Vagina (tissue), 2 donors: ENCODE data around the gene FEV. TPM values are rescaled to one million over a fixed set of nuclear protein-coding genes. Genes with fewer than 3 reads are reported as not detected.

Source experiments
- DNase-seq, 2 donors: peaks; one replicate each; pipeline ENCODE4 v3.0.0-alpha.2; 2017; ENCODE audit errors: extremely low spot score in 2 of 2
- H3K27ac ChIP-seq: fragments of 200-600 bp; sonication (generic); one replicate; pipeline ENCODE4 v1.5.1; 2019
- H3K27me3 ChIP-seq: fragments of 200-600 bp; sonication (generic); one replicate; pipeline ENCODE4 v1.5.1; 2019
- H3K36me3 ChIP-seq, 2 donors: fragments of 200-600 bp; sonication (generic); one replicate each; pipeline ENCODE4 v1.5.1; 2017 to 2019
- H3K4me1 ChIP-seq: fragments of 200-600 bp; sonication (generic); one replicate; pipeline ENCODE4 v1.5.1; 2019
- H3K4me3 ChIP-seq, 2 donors: fragments of 200-600 bp; sonication (generic); 1 replicate in 1 of 2; 2 replicates in 1 of 2; pipeline ENCODE4 v1.5.1; 2016 to 2019
- H3K9me3 ChIP-seq: fragments of 200-600 bp; sonication (generic); one replicate; pipeline ENCODE4 v1.5.1; 2019
- POLR2A ChIP-seq, 2 donors: fragments of 450-650 bp; IDR thresholded peaks; one replicate each; pipeline ENCODE4 v1.6.1; 2017; ENCODE audit warnings: antibody characterized with exemption in 2 of 2, mild to moderate bottlenecking in 2 of 2, moderate library complexity in 2 of 2
- POLR2AphosphoS5 ChIP-seq, 2 donors: sonication (generic); formaldehyde crosslinking; IDR thresholded peaks; one replicate each; pipeline ENCODE4 v1.9.0; 2017; ENCODE audit warnings: antibody characterized with exemption in 2 of 2, mild to moderate bottlenecking in 2 of 2, low read depth in 1 of 2; ENCODE audit not compliant: insufficient read depth in 1 of 2
- intact Hi-C: fragments of 100-400 bp; cut with DNase I; formaldehyde crosslinking; loops from one replicate; pipeline ENCODE4 v1.15.1; 2023
- total RNA-seq: library from RNA; depleted of rRNA; stranded (reverse); fragments of >200 nt; gene quantifications from one replicate; pipeline ENCODE4 v1.2.3, GENCODE V29; 2016
- TF ChIP-seq, protein P1 (sequence below), 3 experiments: fragments of 450-650 bp in 2 of 3; fragments of 200-600 bp in 1 of 3; sonication (generic) in 1 of 3; IDR thresholded peaks; one replicate each; pipeline ENCODE4 v1.5.1; 2017 to 2019; ENCODE audit warnings: antibody characterized with exemption in 3 of 3, mild to moderate bottlenecking in 2 of 3, moderate library complexity in 2 of 3

FEV gene
- total RNA-seq, 1 donor from 2014 or later: not detected

DNA sequence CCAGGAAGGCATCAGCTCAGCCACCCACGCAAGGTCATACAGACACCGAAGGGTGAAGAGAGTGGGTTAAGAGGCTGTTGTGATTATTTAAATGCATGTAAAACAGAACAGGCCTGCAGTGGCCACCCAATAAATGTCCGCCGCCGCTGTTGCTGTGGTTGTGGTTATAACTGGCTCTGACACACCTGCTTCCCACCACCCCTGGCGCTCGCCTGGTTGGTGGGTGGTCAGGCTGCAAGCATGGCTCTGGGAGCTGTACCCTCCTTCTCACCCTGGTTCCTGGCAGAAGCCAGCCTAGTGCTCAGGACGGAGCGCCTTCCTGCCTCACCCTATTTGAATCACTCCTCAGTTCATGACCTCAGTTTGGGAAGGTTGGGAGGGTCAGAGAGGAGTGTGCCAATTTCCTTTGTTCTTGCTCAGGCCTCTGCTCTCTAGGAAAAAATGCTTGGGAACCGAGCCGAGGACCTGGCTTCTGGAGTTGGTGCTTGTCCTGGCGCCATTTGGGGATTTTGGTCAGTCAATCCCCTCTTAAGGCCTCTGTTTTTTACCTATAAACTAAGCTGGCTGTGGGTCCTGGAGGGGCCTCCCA, 13.5 kb upstream of the FEV start:
- no peak for DNase-seq
- H3K4me1 ChIP-seq: peaks cover 38% of the 10 kb centered on the region
- H3K27ac ChIP-seq: no peak overlapping the region
- TF ChIP-seq POLR2AphosphoS5 (IDR thresholded peaks at IDR 0.05; ENCODE audit: insufficient read depth in 1 of 2, low read depth in 1 of 2) (no peak), POLR2A (IDR thresholded peaks at IDR 0.05) (no peak)
- TF ChIP-seq, protein P1, sequence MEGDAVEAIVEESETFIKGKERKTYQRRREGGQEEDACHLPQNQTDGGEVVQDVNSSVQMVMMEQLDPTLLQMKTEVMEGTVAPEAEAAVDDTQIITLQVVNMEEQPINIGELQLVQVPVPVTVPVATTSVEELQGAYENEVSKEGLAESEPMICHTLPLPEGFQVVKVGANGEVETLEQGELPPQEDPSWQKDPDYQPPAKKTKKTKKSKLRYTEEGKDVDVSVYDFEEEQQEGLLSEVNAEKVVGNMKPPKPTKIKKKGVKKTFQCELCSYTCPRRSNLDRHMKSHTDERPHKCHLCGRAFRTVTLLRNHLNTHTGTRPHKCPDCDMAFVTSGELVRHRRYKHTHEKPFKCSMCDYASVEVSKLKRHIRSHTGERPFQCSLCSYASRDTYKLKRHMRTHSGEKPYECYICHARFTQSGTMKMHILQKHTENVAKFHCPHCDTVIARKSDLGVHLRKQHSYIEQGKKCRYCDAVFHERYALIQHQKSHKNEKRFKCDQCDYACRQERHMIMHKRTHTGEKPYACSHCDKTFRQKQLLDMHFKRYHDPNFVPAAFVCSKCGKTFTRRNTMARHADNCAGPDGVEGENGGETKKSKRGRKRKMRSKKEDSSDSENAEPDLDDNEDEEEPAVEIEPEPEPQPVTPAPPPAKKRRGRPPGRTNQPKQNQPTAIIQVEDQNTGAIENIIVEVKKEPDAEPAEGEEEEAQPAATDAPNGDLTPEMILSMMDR (IDR thresholded peaks at IDR 0.05): no peak
- H3K36me3 ChIP-seq: no peaks in the 10 kb centered on the region
- H3K9me3 ChIP-seq: no peaks in the 10 kb centered on the region
- intact Hi-C loops: no loop called here
- H3K4me3 ChIP-seq: no peak overlapping the region
- peaks cover 25% of the 10 kb centered on the region for H3K27me3 ChIP-seq

DNA sequence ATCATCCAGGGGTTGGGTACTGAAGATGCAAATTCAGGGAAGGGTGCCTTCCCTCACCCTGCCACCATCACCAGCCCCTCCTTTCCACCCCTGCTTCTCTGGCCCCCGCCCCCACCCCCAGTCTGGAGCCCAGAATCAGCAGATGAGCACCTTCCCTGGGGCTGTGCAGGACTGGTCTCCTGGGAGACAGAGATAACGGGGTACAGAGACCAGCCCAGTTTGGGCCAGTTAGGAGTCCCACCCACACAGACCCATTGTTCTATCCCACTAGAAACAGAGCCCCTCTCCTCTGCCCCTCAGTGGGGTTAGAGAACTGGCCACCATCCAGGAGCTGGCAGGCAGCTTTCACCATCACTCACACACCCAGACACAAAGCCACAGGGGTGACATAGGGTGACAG, 12.7 kb upstream of the FEV start:
- Histone ChIP-seq H3K9me3 (no peaks in the 10 kb centered on the region), H3K27ac (no peak overlapping the region), H3K4me1 (peaks cover 39% of the 10 kb centered on the region), H3K36me3 (no peaks in the 10 kb centered on the region), H3K27me3 (peaks cover 32% of the 10 kb centered on the region), H3K4me3 (no peak overlapping the region)
- intact Hi-C loops: no loop called here
- no peak for TF ChIP-seq POLR2A (IDR thresholded peaks at IDR 0.05)
- TF ChIP-seq, protein P1 (IDR thresholded peaks at IDR 0.05): no peak
- no peak for TF ChIP-seq POLR2AphosphoS5 (IDR thresholded peaks at IDR 0.05; ENCODE audit: insufficient read depth in 1 of 2, low read depth in 1 of 2)
- no peak for DNase-seq

DNA sequence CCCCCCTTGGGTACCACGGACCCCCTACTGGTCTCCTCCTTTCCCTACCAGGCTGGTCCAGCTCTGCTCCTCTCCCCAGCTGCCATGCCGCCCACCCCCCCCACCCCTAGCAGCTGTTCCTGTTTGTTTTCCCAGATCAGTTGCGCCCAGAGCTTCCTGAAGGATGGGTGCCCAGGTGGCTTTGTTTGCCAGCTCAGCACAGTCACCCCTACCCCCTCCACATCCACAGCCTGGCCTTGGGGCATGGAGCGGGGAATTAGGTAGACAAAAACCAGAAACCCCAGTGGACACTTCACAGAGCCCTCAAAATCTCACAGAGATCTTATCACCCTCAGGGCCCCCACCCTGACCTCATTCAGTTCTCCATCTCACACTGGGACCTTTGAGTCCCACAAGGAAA, 12.0 kb upstream of the FEV start:
- Histone ChIP-seq H3K4me1 (peaks cover 35% of the 10 kb centered on the region), H3K9me3 (no peaks in the 10 kb centered on the region), H3K27me3 (peaks cover 34% of the 10 kb centered on the region), H3K4me3 (no peak overlapping the region), H3K27ac (no peak overlapping the region), H3K36me3 (no peaks in the 10 kb centered on the region)
- no peak for TF ChIP-seq POLR2A (IDR thresholded peaks at IDR 0.05)
- intact Hi-C loops: no loop called here
- no peak for DNase-seq

DNA sequence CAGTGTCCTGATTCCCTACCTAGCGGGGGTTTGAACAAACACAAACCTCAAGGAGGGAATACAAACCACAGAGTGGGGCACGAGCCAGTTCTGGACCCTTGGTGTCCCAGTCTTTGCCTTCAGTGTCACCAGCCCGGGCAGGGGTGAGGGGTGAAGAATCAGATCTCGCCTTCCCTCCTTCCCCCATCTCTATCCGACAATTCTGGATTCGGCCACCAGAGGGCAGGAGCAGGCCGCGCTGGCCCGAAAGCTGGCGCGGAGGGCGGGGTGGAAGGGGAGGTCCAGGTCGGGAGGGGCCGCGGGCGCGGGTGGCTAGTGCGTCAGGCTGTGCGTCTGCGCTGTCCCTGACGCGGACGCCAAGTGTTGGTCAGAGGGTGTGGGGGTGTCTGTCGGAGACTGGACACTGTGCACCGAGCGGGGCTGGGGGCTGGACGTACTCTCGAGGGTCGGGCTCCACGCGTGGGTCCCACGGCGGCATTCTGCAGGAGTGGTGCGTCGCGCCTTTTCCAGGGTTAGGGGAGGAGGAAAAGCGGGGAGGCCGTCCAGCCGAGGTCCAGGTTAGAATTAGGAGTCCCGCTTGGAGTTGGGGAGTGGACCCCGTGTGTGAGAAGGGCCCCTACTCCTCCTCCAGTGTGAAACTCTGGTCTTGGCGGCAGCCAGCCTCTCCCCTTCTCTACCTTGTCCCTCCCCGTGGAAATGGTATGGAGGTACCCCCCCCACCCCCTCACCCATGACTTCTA, 11.2 kb upstream of the FEV start:
- intact Hi-C loops: no loop called here
- no peak for DNase-seq
- H3K27ac ChIP-seq: no peak overlapping the region

DNA sequence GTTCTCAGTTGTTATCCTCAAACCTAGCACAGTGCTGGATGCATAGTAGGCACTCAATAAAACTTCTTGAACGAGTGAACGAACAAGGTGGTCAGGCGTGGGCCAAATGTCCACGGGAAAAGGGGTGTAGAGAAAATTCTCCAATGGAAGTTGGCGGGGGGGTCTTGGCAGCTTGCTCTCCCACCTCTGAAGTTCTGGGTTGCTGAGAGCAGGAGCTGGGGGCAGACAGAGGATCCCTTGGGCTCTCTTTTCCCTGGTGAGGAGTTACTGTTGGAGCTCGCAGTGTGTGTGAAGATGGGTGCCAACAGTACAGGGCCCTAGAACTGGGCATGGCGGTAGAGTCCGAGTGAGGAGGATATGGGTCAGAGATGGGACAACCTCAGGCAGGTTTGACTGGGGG, 10.6 kb upstream of the FEV start:
- no peaks in the 10 kb centered on the region for H3K9me3 ChIP-seq
- TF ChIP-seq, protein P1 (IDR thresholded peaks at IDR 0.05): no peak
- TF ChIP-seq POLR2A (IDR thresholded peaks at IDR 0.05) (no peak), POLR2AphosphoS5 (IDR thresholded peaks at IDR 0.05; ENCODE audit: insufficient read depth in 1 of 2, low read depth in 1 of 2) (no peak)
- no peak for DNase-seq
- peaks cover 31% of the 10 kb centered on the region for H3K27me3 ChIP-seq
- no peaks in the 10 kb centered on the region for H3K36me3 ChIP-seq
- H3K4me3 ChIP-seq: no peak overlapping the region
- H3K27ac ChIP-seq: no peak overlapping the region
- intact Hi-C loops: no loop called here
- peaks cover 27% of the 10 kb centered on the region for H3K4me1 ChIP-seq

More for the DNA sequence above, 11.2 kb upstream of the FEV start:
- TF ChIP-seq POLR2A (IDR thresholded peaks at IDR 0.05) (no peak), POLR2AphosphoS5 (IDR thresholded peaks at IDR 0.05; ENCODE audit: insufficient read depth in 1 of 2, low read depth in 1 of 2) (peak; percentile 37 to 52)
- TF ChIP-seq, protein P1 (IDR thresholded peaks at IDR 0.05): peak; percentile 67 to 79 (median 74)
- Histone ChIP-seq H3K9me3 (no peaks in the 10 kb centered on the region), H3K36me3 (no peaks in the 10 kb centered on the region), H3K4me3 (peak overlapping the region; percentile 17 to 41), H3K27me3 (peaks cover 31% of the 10 kb centered on the region), H3K4me1 (peaks cover 27% of the 10 kb centered on the region)
